Measurements from ENCODE around the gene MSRB2. TPM values are rescaled to one million over a fixed set of nuclear protein-coding genes. Genes with fewer than 3 reads are reported as not detected.

MSRB2 gene
- total RNA-seq, 1 donor from 2014 or later: 17.9 TPM

DNA sequence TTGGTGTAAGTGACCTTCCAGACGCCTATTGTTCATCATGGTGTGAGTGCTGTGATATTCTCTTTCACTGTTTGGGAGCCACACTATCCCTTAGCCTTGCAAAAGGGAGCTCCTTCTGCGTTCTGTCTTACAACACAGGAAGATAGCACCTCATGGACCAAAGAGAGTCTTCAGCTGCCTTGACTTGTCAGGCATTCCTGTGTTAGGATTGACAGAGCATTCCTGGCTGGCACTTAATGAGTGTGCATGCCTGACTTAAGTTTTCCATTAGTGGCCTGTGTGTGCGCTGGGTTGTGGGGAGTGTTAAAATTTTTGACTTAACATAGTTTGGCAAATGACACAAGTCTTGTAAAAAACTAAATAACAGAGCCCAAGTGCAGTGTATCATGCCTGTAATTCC is 21.9 kb upstream of the MSRB2 start:
- H3K4me1 ChIP-seq: no peaks in the 10 kb centered on the region
- H3K36me3 ChIP-seq: no peaks in the 10 kb centered on the region
- no peak for ATAC-seq
- TF ChIP-seq, protein P1, sequence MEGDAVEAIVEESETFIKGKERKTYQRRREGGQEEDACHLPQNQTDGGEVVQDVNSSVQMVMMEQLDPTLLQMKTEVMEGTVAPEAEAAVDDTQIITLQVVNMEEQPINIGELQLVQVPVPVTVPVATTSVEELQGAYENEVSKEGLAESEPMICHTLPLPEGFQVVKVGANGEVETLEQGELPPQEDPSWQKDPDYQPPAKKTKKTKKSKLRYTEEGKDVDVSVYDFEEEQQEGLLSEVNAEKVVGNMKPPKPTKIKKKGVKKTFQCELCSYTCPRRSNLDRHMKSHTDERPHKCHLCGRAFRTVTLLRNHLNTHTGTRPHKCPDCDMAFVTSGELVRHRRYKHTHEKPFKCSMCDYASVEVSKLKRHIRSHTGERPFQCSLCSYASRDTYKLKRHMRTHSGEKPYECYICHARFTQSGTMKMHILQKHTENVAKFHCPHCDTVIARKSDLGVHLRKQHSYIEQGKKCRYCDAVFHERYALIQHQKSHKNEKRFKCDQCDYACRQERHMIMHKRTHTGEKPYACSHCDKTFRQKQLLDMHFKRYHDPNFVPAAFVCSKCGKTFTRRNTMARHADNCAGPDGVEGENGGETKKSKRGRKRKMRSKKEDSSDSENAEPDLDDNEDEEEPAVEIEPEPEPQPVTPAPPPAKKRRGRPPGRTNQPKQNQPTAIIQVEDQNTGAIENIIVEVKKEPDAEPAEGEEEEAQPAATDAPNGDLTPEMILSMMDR (IDR thresholded peaks at IDR 0.05): no peak
- no peak overlapping the region for H3K27ac ChIP-seq
- H3K27me3 ChIP-seq (ENCODE audit: low read depth): peaks cover 6% of the 10 kb centered on the region
- no peak for DNase-seq
- no peaks in the 10 kb centered on the region for H3K9me3 ChIP-seq
- intact Hi-C loops (cut with DNase I): no loop called here
- no peak overlapping the region for H3K4me3 ChIP-seq

DNA sequence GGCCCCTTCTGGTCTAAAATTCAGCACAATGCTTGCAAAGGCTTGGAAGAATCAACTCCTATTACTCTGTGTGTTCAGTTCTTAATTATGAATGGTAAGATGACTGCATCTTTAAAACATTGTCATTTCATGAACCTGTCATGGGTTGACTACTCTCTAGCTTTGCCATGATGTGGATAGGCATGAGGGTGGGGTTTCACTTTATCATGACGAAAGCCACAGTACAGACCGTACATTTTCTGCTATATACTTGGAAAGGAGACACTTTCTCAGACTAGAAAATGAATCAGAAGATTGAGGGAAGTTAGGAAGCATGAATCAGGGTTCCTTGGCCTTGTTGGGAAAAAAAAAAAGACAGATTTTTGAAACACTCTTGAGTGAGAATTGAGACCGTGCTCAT is 19.7 kb upstream of the MSRB2 start:
- H3K36me3 ChIP-seq: no peaks in the 10 kb centered on the region
- intact Hi-C loops (cut with DNase I): no loop called here
- ATAC-seq: no peak
- TF ChIP-seq, protein P1 (IDR thresholded peaks at IDR 0.05): no peak
- H3K4me3 ChIP-seq: no peak overlapping the region
- peaks cover 6% of the 10 kb centered on the region for H3K27me3 ChIP-seq (ENCODE audit: low read depth)
- DNase-seq: no peak
- no peaks in the 10 kb centered on the region for H3K9me3 ChIP-seq
- H3K27ac ChIP-seq: no peak overlapping the region
- H3K4me1 ChIP-seq: no peaks in the 10 kb centered on the region

DNA sequence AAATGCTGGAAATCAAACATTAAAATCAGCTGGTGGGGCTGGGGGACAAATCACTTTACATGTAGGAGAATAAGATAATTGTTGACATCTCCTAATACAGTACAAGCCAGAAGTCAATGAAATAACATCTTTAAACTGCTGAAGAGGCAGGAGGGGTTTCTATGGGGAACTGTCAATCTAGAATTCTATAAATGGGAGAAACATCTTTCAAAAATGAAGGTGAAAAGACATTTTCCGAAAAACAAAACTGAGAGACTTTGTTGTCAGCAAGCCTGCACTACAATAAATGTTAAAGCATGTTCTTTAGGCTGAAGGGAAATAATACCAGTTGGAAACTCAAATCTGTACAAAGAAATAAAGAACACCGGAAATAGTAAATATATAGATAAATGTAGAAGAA is 17.3 kb upstream of the MSRB2 start:
- no peak for ATAC-seq
- peaks cover 6% of the 10 kb centered on the region for H3K27me3 ChIP-seq (ENCODE audit: low read depth)
- no peak overlapping the region for H3K27ac ChIP-seq
- TF ChIP-seq, protein P1 (IDR thresholded peaks at IDR 0.05): no peak
- H3K9me3 ChIP-seq: no peaks in the 10 kb centered on the region
- no peaks in the 10 kb centered on the region for H3K36me3 ChIP-seq
- intact Hi-C loops (cut with DNase I): no loop called here
- no peak overlapping the region for H3K4me3 ChIP-seq
- DNase-seq: no peak
- H3K4me1 ChIP-seq: no peaks in the 10 kb centered on the region

DNA sequence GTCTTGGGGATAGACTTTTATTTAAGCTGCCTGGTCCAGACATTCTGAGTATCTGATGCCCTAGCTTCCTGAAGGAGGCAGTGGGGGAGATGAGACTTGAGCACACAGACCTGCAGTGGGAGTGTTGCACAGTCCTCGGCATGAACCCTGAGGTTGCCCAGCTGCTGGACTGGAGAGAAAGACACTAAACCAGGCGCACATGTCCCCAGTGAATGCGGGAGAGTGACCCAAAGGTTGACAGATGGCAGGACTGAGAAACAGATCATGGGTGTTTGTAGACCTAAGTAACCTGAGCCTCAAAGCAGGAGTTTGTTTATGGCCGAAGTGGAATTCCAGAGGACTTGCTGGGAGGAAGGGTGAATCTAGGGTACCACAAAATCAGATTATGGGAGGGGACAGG is 15.7 kb upstream of the MSRB2 start:
- Histone ChIP-seq H3K4me3 (no peak overlapping the region), H3K9me3 (no peaks in the 10 kb centered on the region), H3K27me3 (ENCODE audit: low read depth) (peaks cover 6% of the 10 kb centered on the region), H3K27ac (no peak overlapping the region), H3K4me1 (no peaks in the 10 kb centered on the region), H3K36me3 (no peaks in the 10 kb centered on the region)
- intact Hi-C loops (cut with DNase I): no loop called here
- no peak for DNase-seq
- TF ChIP-seq, protein P1 (IDR thresholded peaks at IDR 0.05): no peak
- no peak for ATAC-seq

DNA sequence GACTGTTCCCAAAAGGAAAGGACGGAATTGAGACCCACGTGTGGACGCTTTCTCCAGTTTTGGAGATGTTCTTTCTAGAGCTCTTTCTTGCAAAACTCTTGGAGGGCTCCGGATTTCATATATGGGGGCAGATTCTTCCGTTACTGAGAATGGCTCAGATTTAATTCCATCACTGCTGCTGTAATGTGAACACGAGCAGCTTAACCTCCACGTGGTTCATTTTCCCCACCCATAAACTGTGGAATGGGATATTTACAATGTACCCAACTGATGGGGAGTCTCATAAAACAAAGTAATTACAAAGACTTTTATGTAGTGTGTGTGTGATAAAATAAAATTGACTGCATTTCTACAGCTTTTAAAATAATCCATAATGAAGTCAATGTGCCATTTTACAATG is 15.1 kb upstream of the MSRB2 start:
- intact Hi-C loops (cut with DNase I): no loop called here
- H3K36me3 ChIP-seq: no peaks in the 10 kb centered on the region
- ATAC-seq (no peak), DNase-seq (no peak)
- H3K4me3 ChIP-seq: no peak overlapping the region
- TF ChIP-seq, protein P1 (IDR thresholded peaks at IDR 0.05): no peak
- peaks cover 6% of the 10 kb centered on the region for H3K27me3 ChIP-seq (ENCODE audit: low read depth)
- no peaks in the 10 kb centered on the region for H3K4me1 ChIP-seq
- no peaks in the 10 kb centered on the region for H3K9me3 ChIP-seq
- H3K27ac ChIP-seq: no peak overlapping the region

DNA sequence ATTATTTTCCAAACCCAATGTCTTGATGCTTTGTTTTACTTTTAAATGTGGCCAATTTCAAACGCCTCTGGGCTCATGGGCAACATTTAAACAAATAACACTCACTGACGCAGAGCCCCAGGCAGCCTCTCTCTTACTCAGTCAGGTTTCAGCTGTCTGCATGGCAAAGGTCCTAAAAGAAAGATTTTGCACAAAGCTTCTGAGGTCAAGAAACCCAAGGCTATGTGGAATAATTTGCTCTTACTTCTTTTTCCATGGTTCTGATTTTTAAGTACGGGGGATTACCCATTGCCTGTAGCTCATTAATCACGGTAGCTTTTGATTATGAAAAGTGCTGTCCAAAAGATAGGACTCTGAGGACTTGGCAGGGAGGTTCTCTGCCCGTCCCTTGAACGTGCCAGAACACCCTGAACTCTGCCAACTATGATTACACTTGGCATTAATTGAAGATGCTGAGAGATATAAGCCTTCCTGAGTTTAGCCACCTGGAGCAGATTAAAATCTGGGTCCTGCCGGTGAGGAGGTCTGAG is 14.1 kb upstream of the MSRB2 start:
- ATAC-seq: peak in 1 of 2 donors; percentile 37
- H3K9me3 ChIP-seq: no peaks in the 10 kb centered on the region
- no peak for DNase-seq
- no peaks in the 10 kb centered on the region for H3K4me1 ChIP-seq
- peaks cover 6% of the 10 kb centered on the region for H3K27me3 ChIP-seq (ENCODE audit: low read depth)
- H3K36me3 ChIP-seq: no peaks in the 10 kb centered on the region
- TF ChIP-seq, protein P1 (IDR thresholded peaks at IDR 0.05): no peak
- intact Hi-C loops (cut with DNase I): no loop called here
- no peak overlapping the region for H3K27ac ChIP-seq
- H3K4me3 ChIP-seq: no peak overlapping the region

Data from lower lobe of right lung (tissue), 2 donors.